ENCODE data around the gene TOM1L2. TPM values are rescaled to one million over a fixed set of nuclear protein-coding genes. Genes with fewer than 3 reads are reported as not detected.

The TOM1L2 gene
- total and polyA plus RNA-seq, 2 of the 4 experiments (the other 2 are of a cell fraction) = 34.4 to 51.7 TPM

DNA sequence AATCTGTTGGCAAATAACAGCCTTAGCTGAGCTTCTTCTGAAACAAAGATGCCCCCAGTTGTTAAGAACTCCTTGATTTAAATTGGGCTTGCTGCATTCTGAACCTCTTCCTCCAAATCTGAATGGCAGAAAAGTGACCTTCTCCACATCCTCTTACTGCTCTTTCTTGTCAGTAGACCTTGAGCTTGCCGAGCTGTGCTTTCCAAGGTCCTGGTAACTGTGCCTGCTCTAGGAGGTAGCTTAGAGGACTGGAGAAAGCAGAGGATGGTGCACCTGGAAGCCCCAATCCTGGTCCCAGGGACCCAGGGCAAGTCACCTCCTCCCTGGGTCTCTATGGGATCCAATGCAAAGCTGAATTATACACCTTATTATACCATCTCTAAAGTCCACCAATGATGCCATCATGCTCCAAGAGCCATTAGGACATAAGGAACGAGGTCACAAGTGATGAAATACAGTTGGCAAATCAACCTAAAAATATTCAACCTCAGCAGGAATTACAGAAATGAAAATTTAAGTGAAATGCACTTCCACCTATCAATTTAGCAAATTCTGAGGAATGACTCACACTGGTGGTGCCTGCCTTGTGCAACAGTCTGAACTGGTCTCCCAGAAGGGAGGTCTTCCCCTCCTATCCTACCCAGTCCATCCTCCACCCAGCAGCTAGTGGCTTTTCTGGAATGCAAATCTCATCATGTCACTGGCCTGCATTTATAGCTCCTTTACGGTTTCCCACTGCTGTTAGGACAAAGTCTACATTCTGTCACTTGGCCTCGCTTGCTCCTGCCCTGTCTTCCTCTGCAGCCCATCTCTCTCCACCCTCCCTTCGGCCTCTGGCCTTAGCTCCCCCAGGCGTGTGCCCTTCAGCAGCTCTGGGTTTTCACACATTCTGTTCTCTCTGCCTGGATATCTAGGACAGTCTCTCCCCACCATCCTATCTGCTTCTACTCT lies 36.6 kb downstream of the TOM1L2 start (continued):
- TF ChIP-seq, protein P1, sequence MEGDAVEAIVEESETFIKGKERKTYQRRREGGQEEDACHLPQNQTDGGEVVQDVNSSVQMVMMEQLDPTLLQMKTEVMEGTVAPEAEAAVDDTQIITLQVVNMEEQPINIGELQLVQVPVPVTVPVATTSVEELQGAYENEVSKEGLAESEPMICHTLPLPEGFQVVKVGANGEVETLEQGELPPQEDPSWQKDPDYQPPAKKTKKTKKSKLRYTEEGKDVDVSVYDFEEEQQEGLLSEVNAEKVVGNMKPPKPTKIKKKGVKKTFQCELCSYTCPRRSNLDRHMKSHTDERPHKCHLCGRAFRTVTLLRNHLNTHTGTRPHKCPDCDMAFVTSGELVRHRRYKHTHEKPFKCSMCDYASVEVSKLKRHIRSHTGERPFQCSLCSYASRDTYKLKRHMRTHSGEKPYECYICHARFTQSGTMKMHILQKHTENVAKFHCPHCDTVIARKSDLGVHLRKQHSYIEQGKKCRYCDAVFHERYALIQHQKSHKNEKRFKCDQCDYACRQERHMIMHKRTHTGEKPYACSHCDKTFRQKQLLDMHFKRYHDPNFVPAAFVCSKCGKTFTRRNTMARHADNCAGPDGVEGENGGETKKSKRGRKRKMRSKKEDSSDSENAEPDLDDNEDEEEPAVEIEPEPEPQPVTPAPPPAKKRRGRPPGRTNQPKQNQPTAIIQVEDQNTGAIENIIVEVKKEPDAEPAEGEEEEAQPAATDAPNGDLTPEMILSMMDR (conservative IDR thresholded peaks at IDR 0.05; ENCODE audit: low read depth, low read length) = no peak
- TF ChIP-seq USF2 (IDR thresholded peaks at IDR 0.05; ENCODE audit: low read depth, low read length) = no peak

Data from IMR-90 (cell line).